ENCODE results near the gene ADAM12. TPM values are rescaled to one million over a fixed set of nuclear protein-coding genes. Genes with fewer than 3 reads are reported as not detected.

Gene ADAM12
- total and polyA plus RNA-seq, 9 of the 15 experiments (the other 6 are each of a cell fraction or from before 2014, with no cell fraction given), result not detected

- H3K9me1 ChIP-seq (ENCODE audit: control insufficient read depth, insufficient read depth, low read length), result no peaks in the 10 kb centered on the region
- ATAC-seq (no peak), DNase-seq (ENCODE audit: extremely low read depth in 1 of 4, low spot score in 3 of 4) (no peak), FAIRE-seq (no peak)
- H3K4me2 ChIP-seq (ENCODE audit: insufficient read depth, low read length), result no peak overlapping the region
- ChIA-PET CTCF (ENCODE audit: low intra/inter-chr PET ratio) (no interaction called here), POLR2A (no interaction called here)
- H4K20me1 ChIP-seq (replicated peaks; ENCODE audit: control insufficient read depth, insufficient read depth, low read length), result no peaks in the 10 kb centered on the region
- TF ChIP-seq MAFG (tag; conservative IDR thresholded peaks at IDR 0.05), result 0 out of 2 replicates have a peak, but pooled peaks have one; percentile 21
- no peak for TF ChIP-seq E2F4 (CRISPR knock-in tag; IDR thresholded peaks at IDR 0.05; ENCODE audit: low read depth)
- BruUV-seq (replicated peaks), result no TSS peak
- H3K36me3 ChIP-seq (ENCODE audit: control insufficient read depth, insufficient read depth, low read length), result no peaks in the 10 kb centered on the region
- H3K27ac ChIP-seq (ENCODE audit: extremely low read depth, low read depth, low read length), result no peak overlapping the region
- H3K27me3 ChIP-seq (ENCODE audit: control insufficient read depth in 2 of 2, insufficient read depth in 2 of 2, low read length in 2 of 2), result peaks cover 0 to 28% of the 10 kb centered on the region in 2 experiments; a peak in 2 of 5 replicates
- in situ Hi-C loops (cut with MboI) (no loop called here), intact Hi-C loops (cut with micrococcal nuclease) (no loop called here)
- 16% methylated on average over 9 of the region's 10 CpGs for WGBS (ENCODE audit: insufficient coverage, low coverage, missing lambda C conversion rate)
- H3K79me2 ChIP-seq (ENCODE audit: control insufficient read depth, insufficient read depth, low read length), result no peaks in the 10 kb centered on the region
- no peaks in the 10 kb centered on the region for H3K9me3 ChIP-seq (replicated peaks; ENCODE audit: control insufficient read depth, insufficient read depth, low read depth, low read length)
- H2AFZ ChIP-seq (ENCODE audit: low read depth, low read length), result no peak overlapping the region
- no peak overlapping the region for H3K4me3 ChIP-seq
- no peaks in the 10 kb centered on the region; a peak in 2 of 5 replicates for H3K4me1 ChIP-seq (replicated peaks in 1 of 2; ENCODE audit: control insufficient read depth in 2 of 2, insufficient read depth in 2 of 2, low read length in 2 of 2)
- H3K9ac ChIP-seq (ENCODE audit: insufficient read depth in 1 of 2, low read depth in 2 of 2, low read length in 2 of 2), result no peak overlapping the region
Observed at GRCh38 chr10:126226988-126227761, 161.1 kb downstream of the ADAM12 start.

- CTCF ChIA-PET (ENCODE audit: low intra/inter-chr PET ratio), result no interaction called here
Observed at GRCh38 chr10:126226205-126226604, 162.1 kb downstream of the ADAM12 start.

More at GRCh38 chr10:126226205-126226604, 162.1 kb downstream of the ADAM12 start:
- intact Hi-C loops (cut with micrococcal nuclease) (no loop called here), in situ Hi-C loops (cut with MboI) (no loop called here)
- no peak overlapping the region for H3K27ac ChIP-seq (ENCODE audit: extremely low read depth, low read depth, low read length)
- no peak overlapping the region for H2AFZ ChIP-seq (ENCODE audit: low read depth, low read length)
- peaks cover 0 to 24% of the 10 kb centered on the region in 2 experiments; a peak in 2 of 5 replicates for H3K27me3 ChIP-seq (ENCODE audit: control insufficient read depth in 2 of 2, insufficient read depth in 2 of 2, low read length in 2 of 2)
- H3K4me3 ChIP-seq, result no peak overlapping the region
- no peaks in the 10 kb centered on the region for H3K79me2 ChIP-seq (ENCODE audit: control insufficient read depth, insufficient read depth, low read length)
- ATAC-seq (no peak), DNase-seq (ENCODE audit: extremely low read depth in 1 of 4, low spot score in 3 of 4) (no peak), FAIRE-seq (no peak)
- no peaks in the 10 kb centered on the region for H3K36me3 ChIP-seq (ENCODE audit: control insufficient read depth, insufficient read depth, low read length)
- H3K9ac ChIP-seq (ENCODE audit: insufficient read depth in 1 of 2, low read depth in 2 of 2, low read length in 2 of 2), result no peak overlapping the region
- H3K4me2 ChIP-seq (ENCODE audit: insufficient read depth, low read length), result no peak overlapping the region
- WGBS (ENCODE audit: insufficient coverage, low coverage, missing lambda C conversion rate), result 14% methylated on average over 3 of the region's 9 CpGs
- no peaks in the 10 kb centered on the region for H3K9me1 ChIP-seq (ENCODE audit: control insufficient read depth, insufficient read depth, low read length)
- H3K4me1 ChIP-seq (replicated peaks in 1 of 2; ENCODE audit: control insufficient read depth in 2 of 2, insufficient read depth in 2 of 2, low read length in 2 of 2), result no peaks in the 10 kb centered on the region; a peak in 2 of 5 replicates
- H4K20me1 ChIP-seq (replicated peaks; ENCODE audit: control insufficient read depth, insufficient read depth, low read length), result no peaks in the 10 kb centered on the region
- no TSS peak for BruUV-seq (replicated peaks)
- H3K9me3 ChIP-seq (replicated peaks; ENCODE audit: control insufficient read depth, insufficient read depth, low read depth, low read length), result no peaks in the 10 kb centered on the region
- TF ChIP-seq SOX6 (IDR thresholded peaks at IDR 0.05), result no peak
- TF ChIP-seq PRPF4 (IDR thresholded peaks at IDR 0.05; ENCODE audit: insufficient read depth, low read depth, low read length, poor library complexity, severe bottlenecking), result no peak
- POLR2A ChIA-PET, result no interaction called here

Data from K562 (cell line).